PC-3 (cell line): ENCODE data around the gene SLC8A1. TPM values are rescaled to one million over a fixed set of nuclear protein-coding genes. Genes with fewer than 3 reads are reported as not detected.

Experiments used
- ATAC-seq: fragments of 200-7000 bp; cut with Tn5 transposase; 2 replicates; pipeline ENCODE4 v1.9.1; 2020; ENCODE audit warnings: mild to moderate bottlenecking, moderate library complexity
- BruUV-seq: library from RNA; stranded (reverse); fragments of 400-500 nt; replicated peaks from 2 replicates; lab custom pipeline; 2021; lab: Mats Ljungman, UMichigan
- CTCF ChIA-PET: fragments of 300-600 bp; sonication (Branson Sonifier 250); formaldehyde crosslinking; loops from one replicate; lab custom pipeline; 2022; ENCODE audit warnings: antibody characterized with exemption; lab: Charles Lee
- POLR2A ChIA-PET: fragments of 300-600 bp; sonication (Branson Sonifier 250); formaldehyde crosslinking; loops from one replicate; lab custom pipeline; 2022; ENCODE audit warnings: antibody characterized with exemption; ENCODE audit not compliant: unreplicated experiment; lab: Charles Lee
- DNase-seq: peaks from one replicate; pipeline ENCODE4 v3.0.0-alpha.2; 2015
- H2AFZ ChIP-seq: fragments of 300-600 bp; sonication (generic); 2 replicates; pipeline ENCODE4 v1.6.0; 2016; ENCODE audit warnings: antibody characterized with exemption, low read length
- H3F3A ChIP-seq: fragments of 300-600 bp; sonication (generic); one replicate; pipeline ENCODE4 v1.6.0; 2017; ENCODE audit warnings: antibody characterized with exemption, low read length, control low read depth, mild to moderate bottlenecking; ENCODE audit not compliant: unreplicated experiment
- H3K27ac ChIP-seq: fragments of 300-600 bp; sonication (generic); 2 replicates; pipeline ENCODE4 v1.5.1; 2016; ENCODE audit warnings: mild to moderate bottlenecking, low read length
- H3K27me3 ChIP-seq: fragments of 300-600 bp; sonication (generic); 2 replicates; pipeline ENCODE4 v1.6.1; 2016; ENCODE audit warnings: low read length, mixed read lengths
- H3K36me3 ChIP-seq: fragments of 300-600 bp; sonication (generic); 2 replicates; pipeline ENCODE4 v1.6.1; 2016; ENCODE audit warnings: low read depth, mixed run types, low read length, mixed read lengths
- H3K4me1 ChIP-seq: fragments of 300-600 bp; sonication (generic); 2 replicates; pipeline ENCODE4 v1.5.1; 2016; ENCODE audit warnings: low read length; ENCODE audit not compliant: insufficient read depth
- H3K4me2 ChIP-seq: fragments of 300-600 bp; sonication (generic); 2 replicates; pipeline ENCODE4 v1.6.0; 2016; ENCODE audit warnings: low read length
- H3K4me3 ChIP-seq: fragments of 300-600 bp; sonication (generic); 2 replicates; pipeline ENCODE4 v1.5.1; 2016; ENCODE audit warnings: mild to moderate bottlenecking, low read length, mixed read lengths
- H3K79me2 ChIP-seq: fragments of 300-600 bp; sonication (generic); 2 replicates; pipeline ENCODE4 v1.6.1; 2017; ENCODE audit warnings: low read length, mixed read lengths
- H3K9ac ChIP-seq: fragments of 300-600 bp; sonication (generic); 2 replicates; pipeline ENCODE4 v1.6.0; 2016; ENCODE audit warnings: mild to moderate bottlenecking, low read length
- H3K9me2 ChIP-seq: fragments of 300-600 bp; sonication (generic); replicated peaks from 2 replicates; pipeline ENCODE4 v1.6.1; 2016; ENCODE audit warnings: mixed run types, low read length, mixed read lengths
- H3K9me3 ChIP-seq: fragments of 300-600 bp; sonication (generic); 2 replicates; pipeline ENCODE4 v1.6.1; 2016; ENCODE audit warnings: low read length, mixed read lengths
- H4K20me1 ChIP-seq: fragments of 300-600 bp; sonication (generic); 2 replicates; pipeline ENCODE4 v1.6.1; 2016; ENCODE audit warnings: low read length, mixed read lengths
- EZH2 ChIP-seq: fragments of 300-600 bp; sonication (generic); IDR thresholded peaks from one replicate; pipeline ENCODE4 v1.6.1; 2017; ENCODE audit warnings: antibody characterized with exemption, mild to moderate bottlenecking, low read length; ENCODE audit not compliant: unreplicated experiment
- EZH2phosphoT487 ChIP-seq: fragments of 300-600 bp; sonication (generic); IDR thresholded peaks from 2 replicates; pipeline ENCODE4 v1.6.1; 2018; ENCODE audit warnings: mild to moderate bottlenecking, antibody characterized with exemption, low read length, borderline replicate concordance
- intact Hi-C: fragments of 100-400 bp; cut with micrococcal nuclease; formaldehyde crosslinking; loops from 2 replicates; pipeline ENCODE4 v1.9.0; 2023
- total RNA-seq: library from RNA; depleted of rRNA; stranded (reverse); fragments of >200 nt; gene quantifications from 2 replicates; pipeline ENCODE4 v1.2.3, GENCODE V29; 2014
- TF ChIP-seq, protein P1 (sequence below): fragments of 300-600 bp; sonication (generic); conservative IDR thresholded peaks from 2 replicates; pipeline ENCODE4 v1.5.1; 2017; ENCODE audit warnings: antibody characterized with exemption, low read depth, mild to moderate bottlenecking, low read length

Gene SLC8A1
- total RNA-seq, 1 experiment from 2014 or later: 1.3 TPM

DNA sequence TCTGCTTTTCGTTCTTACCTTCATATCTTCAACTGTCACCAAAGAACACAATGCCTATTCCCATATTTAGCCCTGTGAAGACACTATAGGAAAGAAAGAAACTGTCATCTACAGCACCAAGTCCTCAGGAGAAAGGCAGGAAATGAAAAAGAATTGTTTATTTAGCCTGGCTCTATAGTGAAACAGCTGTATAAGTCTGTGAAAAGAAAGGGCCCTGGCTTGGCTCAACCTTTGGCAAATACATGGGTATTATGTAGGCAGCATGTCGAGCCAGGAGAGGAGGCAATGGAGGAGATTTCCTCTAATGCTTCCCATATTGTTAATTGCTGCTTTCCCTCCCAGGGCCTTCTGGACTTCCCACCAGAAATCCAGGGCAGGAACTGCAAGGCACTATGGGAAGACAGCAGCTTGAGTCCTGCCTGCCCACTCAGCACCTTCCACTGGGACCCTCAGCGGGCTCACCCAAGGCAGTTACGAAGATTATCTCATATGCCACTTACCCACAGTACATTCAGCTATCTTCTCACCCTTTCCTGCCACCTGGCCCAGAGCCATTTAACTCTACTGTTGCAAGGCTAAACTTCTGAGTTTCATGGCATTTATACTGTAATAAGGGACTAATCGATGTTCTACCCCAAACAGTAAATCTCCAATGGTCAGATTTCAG, 30.1 kb downstream of the SLC8A1 start:
- no peaks in the 10 kb centered on the region for H4K20me1 ChIP-seq
- DNase-seq (no peak), ATAC-seq (no peak)
- no peaks in the 10 kb centered on the region for H3K27me3 ChIP-seq
- no peaks in the 10 kb centered on the region for H3K36me3 ChIP-seq
- no peak overlapping the region for H3K4me2 ChIP-seq
- CTCF ChIA-PET: no interaction called here
- H3K9me3 ChIP-seq: no peaks in the 10 kb centered on the region
- no TSS peak for BruUV-seq
- intact Hi-C loops: no loop called here
- H3K9me2 ChIP-seq: no peaks in the 10 kb centered on the region
- H3K4me1 ChIP-seq: 0 out of 2 replicates have a peak, but pooled peaks cover under 1% of the 10 kb centered on the region
- no peak overlapping the region for H3K27ac ChIP-seq
- H3K9ac ChIP-seq: no peak overlapping the region
- no peak overlapping the region for H3K4me3 ChIP-seq
- no peak for TF ChIP-seq EZH2phosphoT487
- TF ChIP-seq, protein P1, sequence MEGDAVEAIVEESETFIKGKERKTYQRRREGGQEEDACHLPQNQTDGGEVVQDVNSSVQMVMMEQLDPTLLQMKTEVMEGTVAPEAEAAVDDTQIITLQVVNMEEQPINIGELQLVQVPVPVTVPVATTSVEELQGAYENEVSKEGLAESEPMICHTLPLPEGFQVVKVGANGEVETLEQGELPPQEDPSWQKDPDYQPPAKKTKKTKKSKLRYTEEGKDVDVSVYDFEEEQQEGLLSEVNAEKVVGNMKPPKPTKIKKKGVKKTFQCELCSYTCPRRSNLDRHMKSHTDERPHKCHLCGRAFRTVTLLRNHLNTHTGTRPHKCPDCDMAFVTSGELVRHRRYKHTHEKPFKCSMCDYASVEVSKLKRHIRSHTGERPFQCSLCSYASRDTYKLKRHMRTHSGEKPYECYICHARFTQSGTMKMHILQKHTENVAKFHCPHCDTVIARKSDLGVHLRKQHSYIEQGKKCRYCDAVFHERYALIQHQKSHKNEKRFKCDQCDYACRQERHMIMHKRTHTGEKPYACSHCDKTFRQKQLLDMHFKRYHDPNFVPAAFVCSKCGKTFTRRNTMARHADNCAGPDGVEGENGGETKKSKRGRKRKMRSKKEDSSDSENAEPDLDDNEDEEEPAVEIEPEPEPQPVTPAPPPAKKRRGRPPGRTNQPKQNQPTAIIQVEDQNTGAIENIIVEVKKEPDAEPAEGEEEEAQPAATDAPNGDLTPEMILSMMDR: no peak
- H2AFZ ChIP-seq: no peak overlapping the region
- POLR2A ChIA-PET: no interaction called here
- H3F3A ChIP-seq: no peaks in the 10 kb centered on the region
- no peaks in the 10 kb centered on the region for H3K79me2 ChIP-seq

DNA sequence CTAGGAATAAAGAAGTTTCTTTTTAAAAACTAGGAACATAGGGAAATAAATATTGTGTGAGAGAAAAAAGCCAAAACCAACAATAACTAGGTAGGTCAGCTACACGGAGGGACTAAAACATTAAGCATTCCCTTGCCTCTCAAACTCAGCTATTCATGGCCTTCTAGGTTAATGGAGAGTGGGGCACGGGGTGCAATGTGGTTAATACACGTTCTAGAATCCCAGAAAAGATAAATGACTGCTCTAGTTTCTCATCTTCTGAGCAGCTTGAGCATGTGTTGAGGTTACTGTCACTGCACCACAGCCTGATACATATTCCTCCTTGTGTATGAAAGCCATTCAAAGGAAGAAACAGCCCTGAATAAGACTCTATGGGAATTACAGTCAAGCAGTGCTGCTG, 31.4 kb downstream of the SLC8A1 start:
- POLR2A ChIA-PET: interaction anchor here (0.5 to 0.6 kb wide), 2 partner anchors 17 to 135 kb away, joined by 4 to 8 read pairs; no protein-coding TSS in a partner anchor
- H3K79me2 ChIP-seq: no peaks in the 10 kb centered on the region
- CTCF ChIA-PET: no interaction called here
- no peak overlapping the region for H2AFZ ChIP-seq
- H3K4me1 ChIP-seq: peaks cover 12% of the 10 kb centered on the region
- intact Hi-C loops: no loop called here
- H3K27me3 ChIP-seq: no peaks in the 10 kb centered on the region
- H4K20me1 ChIP-seq: no peaks in the 10 kb centered on the region
- no peaks in the 10 kb centered on the region for H3K9me2 ChIP-seq
- H3F3A ChIP-seq: no peaks in the 10 kb centered on the region
- H3K9me3 ChIP-seq: no peaks in the 10 kb centered on the region
- ATAC-seq (no peak), DNase-seq (no peak)
- no peak overlapping the region for H3K4me3 ChIP-seq
- no peak overlapping the region for H3K9ac ChIP-seq
- no peak overlapping the region for H3K4me2 ChIP-seq
- TF ChIP-seq, protein P1: no peak
- TF ChIP-seq EZH2 (no peak), EZH2phosphoT487 (no peak)
- no TSS peak for BruUV-seq
- no peaks in the 10 kb centered on the region for H3K36me3 ChIP-seq
- H3K27ac ChIP-seq: no peak overlapping the region

DNA sequence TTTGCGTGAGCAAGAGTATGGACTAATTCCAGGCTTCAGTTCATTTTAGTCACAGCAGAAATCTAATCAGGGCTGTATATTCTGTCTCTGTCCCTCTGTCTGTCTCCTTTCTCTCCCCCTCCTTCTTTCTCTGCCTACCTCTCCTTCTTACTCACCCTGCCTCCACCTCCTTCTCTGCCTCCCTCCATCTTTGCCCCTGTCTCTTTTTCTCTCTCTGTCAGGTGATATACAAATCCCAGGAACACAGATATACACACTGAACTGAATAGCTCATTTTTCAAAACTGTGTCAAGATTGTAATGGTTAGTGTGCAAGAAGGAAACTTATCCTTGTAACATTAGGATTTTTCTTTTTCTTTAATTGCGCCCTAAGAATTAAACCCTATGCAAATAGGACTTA, 32.5 kb downstream of the SLC8A1 start:
- no TSS peak for BruUV-seq
- no peak overlapping the region for H3K27ac ChIP-seq
- H2AFZ ChIP-seq: no peak overlapping the region
- no peaks in the 10 kb centered on the region for H4K20me1 ChIP-seq
- H3K79me2 ChIP-seq: no peaks in the 10 kb centered on the region
- no peak for ATAC-seq
- H3K36me3 ChIP-seq: no peaks in the 10 kb centered on the region
- H3K4me2 ChIP-seq: no peak overlapping the region
- no peak for DNase-seq
- H3K27me3 ChIP-seq: no peaks in the 10 kb centered on the region
- POLR2A ChIA-PET: no interaction called here
- CTCF ChIA-PET: interaction anchor here (0.5 kb wide), 1 partner anchor 58 kb away, joined by 3 read pairs; no protein-coding TSS in a partner anchor
- no peaks in the 10 kb centered on the region for H3F3A ChIP-seq
- no peaks in the 10 kb centered on the region for H3K9me3 ChIP-seq
- no peak for TF ChIP-seq EZH2phosphoT487
- TF ChIP-seq, protein P1: no peak
- TF ChIP-seq EZH2: no peak
- no peak overlapping the region for H3K4me3 ChIP-seq
- H3K9ac ChIP-seq: no peak overlapping the region
- intact Hi-C loops: no loop called here
- peaks cover 16% of the 10 kb centered on the region for H3K4me1 ChIP-seq
- H3K9me2 ChIP-seq: no peaks in the 10 kb centered on the region
